ENCODE measurements around the gene LCP1. TPM values are rescaled to one million over a fixed set of nuclear protein-coding genes. Genes with fewer than 3 reads are reported as not detected.

LCP1 gene
- total and polyA plus RNA-seq, 9 of the 15 experiments (the other 6 are each of a cell fraction or from before 2014, with no cell fraction given): 83.0 to 255 (median 163) TPM

DNA sequence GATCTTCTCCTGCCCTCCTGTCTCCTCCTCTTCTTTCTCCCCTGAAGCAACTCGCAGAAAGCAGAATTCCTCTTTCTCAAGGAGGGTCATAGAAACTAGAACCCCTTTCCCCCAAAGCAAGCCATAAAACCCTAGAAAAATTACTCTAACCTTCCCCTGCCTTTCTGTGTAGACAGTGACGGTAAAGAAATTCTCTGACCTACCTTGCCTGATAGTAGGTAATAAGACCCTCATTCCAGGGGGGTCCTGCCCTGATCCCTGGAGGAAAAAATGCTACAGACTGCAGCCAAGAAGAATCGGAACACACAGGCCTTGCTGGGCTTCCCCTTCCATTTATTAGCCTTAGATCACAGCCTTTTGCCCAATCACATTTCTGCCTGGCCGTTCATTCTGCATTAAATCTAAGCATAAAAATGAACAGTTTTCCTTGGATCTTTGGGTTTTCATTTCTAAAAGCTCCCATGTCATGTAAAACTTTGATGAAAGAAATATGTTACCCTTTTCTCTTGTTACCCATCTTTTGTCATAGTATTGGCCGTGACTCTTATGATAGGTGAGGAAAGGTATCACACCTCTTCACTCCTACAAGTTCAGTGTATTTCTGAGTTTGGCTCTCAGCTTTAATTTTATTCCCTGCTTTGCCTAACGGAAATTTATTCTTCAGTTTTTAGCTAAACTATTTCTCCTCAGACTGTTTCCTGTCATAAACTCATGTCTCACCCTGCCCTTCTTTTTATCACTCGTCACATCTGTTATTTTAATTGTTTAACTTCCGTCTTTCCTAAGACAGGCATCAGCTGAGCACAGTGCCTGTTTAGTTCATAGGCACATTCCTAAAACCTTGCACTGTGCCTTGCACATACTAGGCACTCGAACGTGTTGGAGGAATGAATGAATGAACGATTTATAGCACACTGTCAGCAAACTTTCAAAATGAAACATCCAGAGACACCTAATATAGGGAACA lies 56.7 kb downstream of the LCP1 start (continued):
- TF ChIP-seq GATAD2A (IDR thresholded peaks at IDR 0.05) (no peak), POLR2B (IDR thresholded peaks at IDR 0.05; ENCODE audit: low read depth, partially characterized antibody) (peak; percentile 32), CGGBP1 (CRISPR knock-in tag; IDR thresholded peaks at IDR 0.05) (no peak), SLC30A9 (CRISPR knock-in tag; IDR thresholded peaks at IDR 0.05) (no peak), ZKSCAN8 (CRISPR knock-in tag; IDR thresholded peaks at IDR 0.05) (no peak), ZNF133 (CRISPR knock-in tag; IDR thresholded peaks at IDR 0.05) (no peak), SNIP1 (IDR thresholded peaks at IDR 0.05; ENCODE audit: low read depth) (no peak)
- TF ChIP-seq, protein P1, sequence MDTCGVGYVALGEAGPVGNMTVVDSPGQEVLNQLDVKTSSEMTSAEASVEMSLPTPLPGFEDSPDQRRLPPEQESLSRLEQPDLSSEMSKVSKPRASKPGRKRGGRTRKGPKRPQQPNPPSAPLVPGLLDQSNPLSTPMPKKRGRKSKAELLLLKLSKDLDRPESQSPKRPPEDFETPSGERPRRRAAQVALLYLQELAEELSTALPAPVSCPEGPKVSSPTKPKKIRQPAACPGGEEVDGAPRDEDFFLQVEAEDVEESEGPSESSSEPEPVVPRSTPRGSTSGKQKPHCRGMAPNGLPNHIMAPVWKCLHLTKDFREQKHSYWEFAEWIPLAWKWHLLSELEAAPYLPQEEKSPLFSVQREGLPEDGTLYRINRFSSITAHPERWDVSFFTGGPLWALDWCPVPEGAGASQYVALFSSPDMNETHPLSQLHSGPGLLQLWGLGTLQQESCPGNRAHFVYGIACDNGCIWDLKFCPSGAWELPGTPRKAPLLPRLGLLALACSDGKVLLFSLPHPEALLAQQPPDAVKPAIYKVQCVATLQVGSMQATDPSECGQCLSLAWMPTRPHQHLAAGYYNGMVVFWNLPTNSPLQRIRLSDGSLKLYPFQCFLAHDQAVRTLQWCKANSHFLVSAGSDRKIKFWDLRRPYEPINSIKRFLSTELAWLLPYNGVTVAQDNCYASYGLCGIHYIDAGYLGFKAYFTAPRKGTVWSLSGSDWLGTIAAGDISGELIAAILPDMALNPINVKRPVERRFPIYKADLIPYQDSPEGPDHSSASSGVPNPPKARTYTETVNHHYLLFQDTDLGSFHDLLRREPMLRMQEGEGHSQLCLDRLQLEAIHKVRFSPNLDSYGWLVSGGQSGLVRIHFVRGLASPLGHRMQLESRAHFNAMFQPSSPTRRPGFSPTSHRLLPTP (IDR thresholded peaks at IDR 0.05; ENCODE audit: borderline replicate concordance, extremely low read depth, insufficient read length): no peak
- TF ChIP-seq, protein P2, sequence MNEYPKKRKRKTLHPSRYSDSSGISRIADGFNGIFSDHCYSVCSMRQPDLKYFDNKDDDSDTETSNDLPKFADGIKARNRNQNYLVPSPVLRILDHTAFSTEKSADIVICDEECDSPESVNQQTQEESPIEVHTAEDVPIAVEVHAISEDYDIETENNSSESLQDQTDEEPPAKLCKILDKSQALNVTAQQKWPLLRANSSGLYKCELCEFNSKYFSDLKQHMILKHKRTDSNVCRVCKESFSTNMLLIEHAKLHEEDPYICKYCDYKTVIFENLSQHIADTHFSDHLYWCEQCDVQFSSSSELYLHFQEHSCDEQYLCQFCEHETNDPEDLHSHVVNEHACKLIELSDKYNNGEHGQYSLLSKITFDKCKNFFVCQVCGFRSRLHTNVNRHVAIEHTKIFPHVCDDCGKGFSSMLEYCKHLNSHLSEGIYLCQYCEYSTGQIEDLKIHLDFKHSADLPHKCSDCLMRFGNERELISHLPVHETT (CRISPR knock-in tag; conservative IDR thresholded peaks at IDR 0.05 in 1 of 2, IDR thresholded peaks at IDR 0.05 in 1 of 2): no peak
- TF ChIP-seq, protein P3, sequence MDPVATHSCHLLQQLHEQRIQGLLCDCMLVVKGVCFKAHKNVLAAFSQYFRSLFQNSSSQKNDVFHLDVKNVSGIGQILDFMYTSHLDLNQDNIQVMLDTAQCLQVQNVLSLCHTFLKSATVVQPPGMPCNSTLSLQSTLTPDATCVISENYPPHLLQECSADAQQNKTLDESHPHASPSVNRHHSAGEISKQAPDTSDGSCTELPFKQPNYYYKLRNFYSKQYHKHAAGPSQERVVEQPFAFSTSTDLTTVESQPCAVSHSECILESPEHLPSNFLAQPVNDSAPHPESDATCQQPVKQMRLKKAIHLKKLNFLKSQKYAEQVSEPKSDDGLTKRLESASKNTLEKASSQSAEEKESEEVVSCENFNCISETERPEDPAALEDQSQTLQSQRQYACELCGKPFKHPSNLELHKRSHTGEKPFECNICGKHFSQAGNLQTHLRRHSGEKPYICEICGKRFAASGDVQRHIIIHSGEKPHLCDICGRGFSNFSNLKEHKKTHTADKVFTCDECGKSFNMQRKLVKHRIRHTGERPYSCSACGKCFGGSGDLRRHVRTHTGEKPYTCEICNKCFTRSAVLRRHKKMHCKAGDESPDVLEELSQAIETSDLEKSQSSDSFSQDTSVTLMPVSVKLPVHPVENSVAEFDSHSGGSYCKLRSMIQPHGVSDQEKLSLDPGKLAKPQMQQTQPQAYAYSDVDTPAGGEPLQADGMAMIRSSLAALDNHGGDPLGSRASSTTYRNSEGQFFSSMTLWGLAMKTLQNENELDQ (CRISPR knock-in tag; IDR thresholded peaks at IDR 0.05; ENCODE audit: borderline replicate concordance): no peak
- TF ChIP-seq, protein P4, sequence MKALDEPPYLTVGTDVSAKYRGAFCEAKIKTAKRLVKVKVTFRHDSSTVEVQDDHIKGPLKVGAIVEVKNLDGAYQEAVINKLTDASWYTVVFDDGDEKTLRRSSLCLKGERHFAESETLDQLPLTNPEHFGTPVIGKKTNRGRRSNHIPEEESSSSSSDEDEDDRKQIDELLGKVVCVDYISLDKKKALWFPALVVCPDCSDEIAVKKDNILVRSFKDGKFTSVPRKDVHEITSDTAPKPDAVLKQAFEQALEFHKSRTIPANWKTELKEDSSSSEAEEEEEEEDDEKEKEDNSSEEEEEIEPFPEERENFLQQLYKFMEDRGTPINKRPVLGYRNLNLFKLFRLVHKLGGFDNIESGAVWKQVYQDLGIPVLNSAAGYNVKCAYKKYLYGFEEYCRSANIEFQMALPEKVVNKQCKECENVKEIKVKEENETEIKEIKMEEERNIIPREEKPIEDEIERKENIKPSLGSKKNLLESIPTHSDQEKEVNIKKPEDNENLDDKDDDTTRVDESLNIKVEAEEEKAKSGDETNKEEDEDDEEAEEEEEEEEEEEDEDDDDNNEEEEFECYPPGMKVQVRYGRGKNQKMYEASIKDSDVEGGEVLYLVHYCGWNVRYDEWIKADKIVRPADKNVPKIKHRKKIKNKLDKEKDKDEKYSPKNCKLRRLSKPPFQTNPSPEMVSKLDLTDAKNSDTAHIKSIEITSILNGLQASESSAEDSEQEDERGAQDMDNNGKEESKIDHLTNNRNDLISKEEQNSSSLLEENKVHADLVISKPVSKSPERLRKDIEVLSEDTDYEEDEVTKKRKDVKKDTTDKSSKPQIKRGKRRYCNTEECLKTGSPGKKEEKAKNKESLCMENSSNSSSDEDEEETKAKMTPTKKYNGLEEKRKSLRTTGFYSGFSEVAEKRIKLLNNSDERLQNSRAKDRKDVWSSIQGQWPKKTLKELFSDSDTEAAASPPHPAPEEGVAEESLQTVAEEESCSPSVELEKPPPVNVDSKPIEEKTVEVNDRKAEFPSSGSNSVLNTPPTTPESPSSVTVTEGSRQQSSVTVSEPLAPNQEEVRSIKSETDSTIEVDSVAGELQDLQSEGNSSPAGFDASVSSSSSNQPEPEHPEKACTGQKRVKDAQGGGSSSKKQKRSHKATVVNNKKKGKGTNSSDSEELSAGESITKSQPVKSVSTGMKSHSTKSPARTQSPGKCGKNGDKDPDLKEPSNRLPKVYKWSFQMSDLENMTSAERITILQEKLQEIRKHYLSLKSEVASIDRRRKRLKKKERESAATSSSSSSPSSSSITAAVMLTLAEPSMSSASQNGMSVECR (CRISPR knock-in tag; IDR thresholded peaks at IDR 0.05): no peak
- TF ChIP-seq, protein P5, sequence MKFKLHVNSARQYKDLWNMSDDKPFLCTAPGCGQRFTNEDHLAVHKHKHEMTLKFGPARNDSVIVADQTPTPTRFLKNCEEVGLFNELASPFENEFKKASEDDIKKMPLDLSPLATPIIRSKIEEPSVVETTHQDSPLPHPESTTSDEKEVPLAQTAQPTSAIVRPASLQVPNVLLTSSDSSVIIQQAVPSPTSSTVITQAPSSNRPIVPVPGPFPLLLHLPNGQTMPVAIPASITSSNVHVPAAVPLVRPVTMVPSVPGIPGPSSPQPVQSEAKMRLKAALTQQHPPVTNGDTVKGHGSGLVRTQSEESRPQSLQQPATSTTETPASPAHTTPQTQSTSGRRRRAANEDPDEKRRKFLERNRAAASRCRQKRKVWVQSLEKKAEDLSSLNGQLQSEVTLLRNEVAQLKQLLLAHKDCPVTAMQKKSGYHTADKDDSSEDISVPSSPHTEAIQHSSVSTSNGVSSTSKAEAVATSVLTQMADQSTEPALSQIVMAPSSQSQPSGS (CRISPR knock-in tag; IDR thresholded peaks at IDR 0.05): no peak

Data from K562 (cell line).